Naive thymus-derived CD4-positive, alpha-beta T cell (primary cell): ENCODE data around the gene BCAN. TPM values are rescaled to one million over a fixed set of nuclear protein-coding genes. Genes with fewer than 3 reads are reported as not detected.

Experiments
- ATAC-seq: fragments of 150-1000 bp; cut with Tn5 transposase; 2 replicates; pipeline ENCODE4 v1.10.0; 2021; ENCODE audit warnings: mild to moderate bottlenecking, moderate library complexity
- CTCF ChIA-PET: fragments of 350-600 bp; sonication (Branson Sonifier 250); formaldehyde crosslinking; loops from one replicate; lab custom pipeline; 2021; ENCODE audit warnings: antibody characterized with exemption; lab: Charles Lee
- POLR2A ChIA-PET: fragments of 350-600 bp; sonication (Branson Sonifier 250); formaldehyde crosslinking; loops from one replicate; lab custom pipeline; 2021; ENCODE audit warnings: antibody characterized with exemption, inconsistent platforms; lab: Charles Lee
- DNase-seq, 9 donors: peaks; one replicate each; pipeline versions ENCODE4 v3.0.0 to v3.0.0-alpha.2; 2020 to 2022; ENCODE audit warnings: mixed read lengths in 1 of 9
- H3K27ac ChIP-seq: one replicate; pipeline ENCODE4 v1.7.0; 2013; ENCODE audit warnings: mild to moderate bottlenecking, low read depth, low read length, moderate library complexity
- H3K27me3 ChIP-seq, 2 donors: one replicate each; pipeline ENCODE4 v1.7.0; 2013; ENCODE audit warnings: low read length in 2 of 2, mild to moderate bottlenecking in 2 of 2, moderate library complexity in 2 of 2; ENCODE audit not compliant: control insufficient read depth in 2 of 2, insufficient read depth in 2 of 2
- H3K36me3 ChIP-seq, 3 experiments: 1 replicate in 2 of 3; 2 replicates in 1 of 3; pipeline ENCODE4 v1.7.0; 2013; ENCODE audit warnings: low read length in 3 of 3, mild to moderate bottlenecking in 3 of 3, moderate library complexity in 1 of 3; ENCODE audit not compliant: insufficient read depth in 3 of 3, control insufficient read depth in 2 of 3
- H3K4me1 ChIP-seq, 2 donors: one replicate each; pipeline ENCODE4 v1.7.0; 2013; ENCODE audit warnings: low read length in 2 of 2, mild to moderate bottlenecking in 2 of 2, moderate library complexity in 1 of 2; ENCODE audit not compliant: control insufficient read depth in 2 of 2, insufficient read depth in 2 of 2
- H3K4me3 ChIP-seq: 2 replicates; pipeline ENCODE4 v1.7.0; 2013; ENCODE audit warnings: mild to moderate bottlenecking, low read length
- H3K9me3 ChIP-seq, 3 experiments: 1 replicate in 2 of 3; 2 replicates in 1 of 3; pipeline ENCODE4 v1.7.0; 2013; ENCODE audit warnings: low read length in 3 of 3; ENCODE audit not compliant: control insufficient read depth in 2 of 3
- H3K27ac Mint-ChIP-seq, 9 donors: one replicate each; pipeline ENCODE4 v1.8.0; 2020 to 2022; ENCODE audit warnings: mixed read lengths in 9 of 9, mild to moderate bottlenecking in 8 of 9, moderate library complexity in 5 of 9, inconsistent platforms in 2 of 9
- H3K27me3 Mint-ChIP-seq, 5 donors: one replicate each; pipeline ENCODE4 v1.8.0; 2021 to 2022; ENCODE audit warnings: mixed read lengths in 5 of 5, mild to moderate bottlenecking in 1 of 5
- H3K36me3 Mint-ChIP-seq, 5 donors: one replicate each; pipeline ENCODE4 v1.8.0; 2020 to 2022; ENCODE audit warnings: mixed read lengths in 5 of 5, mild to moderate bottlenecking in 3 of 5, inconsistent platforms in 1 of 5
- H3K4me1 Mint-ChIP-seq, 7 donors: one replicate each; pipeline ENCODE4 v1.8.0; 2020 to 2022; ENCODE audit warnings: mixed read lengths in 7 of 7, mild to moderate bottlenecking in 3 of 7, inconsistent platforms in 1 of 7
- H3K4me3 Mint-ChIP-seq, 10 donors: one replicate each; pipeline ENCODE4 v1.8.0; 2020 to 2022; ENCODE audit warnings: mild to moderate bottlenecking in 10 of 10, mixed read lengths in 10 of 10, moderate library complexity in 6 of 10, inconsistent platforms in 2 of 10
- H3K9me3 Mint-ChIP-seq, 11 donors: one replicate each; pipeline ENCODE4 v1.8.0; 2020 to 2022; ENCODE audit warnings: mixed read lengths in 11 of 11, mild to moderate bottlenecking in 4 of 11, inconsistent platforms in 1 of 11, moderate library complexity in 1 of 11
- intact Hi-C, 2 donors: fragments of 100-400 bp; cut with micrococcal nuclease; formaldehyde crosslinking; loops; one replicate each; pipeline ENCODE4 v1.15.1; 2023
- polyA plus RNA-seq, 2 donors: library from polyadenylated mRNA; unstranded; fragments of 300-500 nt; fragmentation: Illumina TruSeq; gene quantifications; one replicate each; pipeline ENCODE4 v1.2.3, GENCODE V29; 2021
- total RNA-seq, 6 experiments: library from RNA in 5 of 6; stranded (reverse) in 5 of 6; gene quantifications; 1 replicate in 5 of 6; 2 replicates in 1 of 6; pipeline ENCODE4 v1.2.3 and lab custom pipeline; 2021 to 2026

The BCAN gene
- total and polyA plus RNA-seq, 7 experiments from 2014 or later: not detected

DNA sequence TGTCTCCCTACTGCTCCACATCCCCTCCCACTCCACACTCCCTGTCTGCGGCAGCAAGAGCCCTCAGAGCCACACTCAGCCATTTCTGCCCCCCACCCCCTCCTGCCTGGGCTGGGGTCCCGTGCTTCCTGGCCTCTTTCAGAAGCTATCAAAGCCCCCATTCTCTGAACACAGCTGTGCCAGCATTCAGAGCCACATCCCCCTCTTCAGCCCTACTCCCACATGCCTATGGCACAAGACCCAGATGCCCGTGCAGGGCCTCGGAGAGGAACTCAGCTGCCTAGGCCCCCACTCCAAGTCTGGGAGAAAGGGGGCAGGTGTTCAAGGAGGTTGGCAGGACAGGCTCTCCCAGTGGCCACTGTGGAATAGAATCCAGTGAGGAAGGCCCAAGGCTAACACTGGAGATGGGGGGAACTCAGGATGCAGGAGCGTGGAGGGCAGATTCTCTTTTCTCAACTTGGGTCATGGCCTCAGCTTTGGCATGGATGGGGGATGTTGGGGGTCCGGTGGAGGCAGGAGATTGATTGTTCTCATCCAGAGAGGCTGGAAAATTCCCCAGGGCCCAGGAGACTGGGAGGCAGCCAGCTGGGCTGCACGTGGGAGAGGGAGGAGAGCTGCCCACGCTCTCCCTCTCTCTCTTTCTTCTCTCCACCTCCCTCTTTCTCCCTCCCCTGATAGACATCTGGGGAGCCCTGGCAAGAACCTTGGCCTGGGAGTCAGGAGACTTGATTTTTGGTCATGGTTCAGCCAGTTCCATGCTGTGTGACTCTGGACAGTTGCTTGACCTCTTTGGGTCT, 3.5 kb upstream of the BCAN start:
- H3K4me3 Mint-ChIP-seq: no peak overlapping the region
- peaks cover 0 to 2% (median 0%) of the 10 kb centered on the region in 11 donors for H3K9me3 Mint-ChIP-seq
- no peaks in the 10 kb centered on the region for H3K9me3 ChIP-seq
- H3K27me3 Mint-ChIP-seq: peaks cover 69 to 83% (median 76%) of the 10 kb centered on the region in 5 donors
- peaks cover 0 to 18% of the 10 kb centered on the region in 2 donors for H3K4me1 ChIP-seq
- peaks cover 18 to 24% (median 21%) of the 10 kb centered on the region in 7 donors for H3K4me1 Mint-ChIP-seq
- no peak overlapping the region for H3K27ac Mint-ChIP-seq
- ChIA-PET POLR2A (no interaction called here), CTCF (interaction anchor here (1.7 kb wide), 1 partner anchor 19 kb away, joined by 3 read pairs; no protein-coding TSS in a partner anchor)
- no peaks in the 10 kb centered on the region for H3K36me3 ChIP-seq
- DNase-seq: no peak
- no peak overlapping the region for H3K27ac ChIP-seq
- no peak for ATAC-seq
- H3K27me3 ChIP-seq: peaks cover 18 to 22% of the 10 kb centered on the region in 2 donors
- intact Hi-C loops: no loop called here
- H3K36me3 Mint-ChIP-seq: no peaks in the 10 kb centered on the region
- no peak overlapping the region for H3K4me3 ChIP-seq

DNA sequence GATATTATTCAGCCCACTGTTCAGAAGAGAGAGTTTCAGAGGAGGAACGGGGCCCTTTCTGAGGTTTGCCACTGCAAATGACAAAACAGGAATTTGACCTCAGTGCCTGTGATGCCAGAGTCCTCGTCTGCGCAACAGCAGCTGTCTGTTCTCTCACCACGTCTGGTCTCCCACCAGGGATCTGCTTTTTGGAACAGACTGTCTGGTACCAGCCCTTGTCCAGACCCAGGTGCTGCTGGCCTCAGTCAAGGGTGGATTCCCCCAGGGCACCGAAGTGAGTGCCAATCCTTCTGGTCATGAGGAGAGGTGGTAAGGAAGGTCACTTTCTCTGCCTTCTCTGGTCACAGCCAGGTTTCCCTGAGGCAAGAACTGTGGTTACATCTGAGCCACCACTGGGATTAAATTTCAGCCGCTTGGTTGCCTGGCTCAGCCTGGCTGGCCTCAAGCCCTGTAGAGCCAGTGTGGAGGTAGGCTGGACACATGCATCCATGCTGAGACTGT, 2.3 kb upstream of the BCAN start:
- ATAC-seq (no peak), DNase-seq (no peak)
- H3K36me3 Mint-ChIP-seq: no peaks in the 10 kb centered on the region
- H3K27me3 ChIP-seq: peaks cover 18 to 22% of the 10 kb centered on the region in 2 donors
- POLR2A ChIA-PET: no interaction called here
- no peak overlapping the region for H3K4me3 ChIP-seq
- CTCF ChIA-PET: no interaction called here
- H3K27me3 Mint-ChIP-seq: peaks cover 71 to 84% (median 78%) of the 10 kb centered on the region in 5 donors
- no peaks in the 10 kb centered on the region for H3K36me3 ChIP-seq
- intact Hi-C loops: no loop called here
- H3K4me3 Mint-ChIP-seq: no peak overlapping the region
- H3K4me1 Mint-ChIP-seq: peaks cover 23 to 32% (median 29%) of the 10 kb centered on the region in 7 donors
- peaks cover 0 to 26% of the 10 kb centered on the region in 2 donors for H3K4me1 ChIP-seq
- no peak overlapping the region for H3K27ac Mint-ChIP-seq
- H3K9me3 ChIP-seq: no peaks in the 10 kb centered on the region
- H3K27ac ChIP-seq: no peak overlapping the region
- peaks cover 0 to 3% (median 0%) of the 10 kb centered on the region in 11 donors for H3K9me3 Mint-ChIP-seq

DNA sequence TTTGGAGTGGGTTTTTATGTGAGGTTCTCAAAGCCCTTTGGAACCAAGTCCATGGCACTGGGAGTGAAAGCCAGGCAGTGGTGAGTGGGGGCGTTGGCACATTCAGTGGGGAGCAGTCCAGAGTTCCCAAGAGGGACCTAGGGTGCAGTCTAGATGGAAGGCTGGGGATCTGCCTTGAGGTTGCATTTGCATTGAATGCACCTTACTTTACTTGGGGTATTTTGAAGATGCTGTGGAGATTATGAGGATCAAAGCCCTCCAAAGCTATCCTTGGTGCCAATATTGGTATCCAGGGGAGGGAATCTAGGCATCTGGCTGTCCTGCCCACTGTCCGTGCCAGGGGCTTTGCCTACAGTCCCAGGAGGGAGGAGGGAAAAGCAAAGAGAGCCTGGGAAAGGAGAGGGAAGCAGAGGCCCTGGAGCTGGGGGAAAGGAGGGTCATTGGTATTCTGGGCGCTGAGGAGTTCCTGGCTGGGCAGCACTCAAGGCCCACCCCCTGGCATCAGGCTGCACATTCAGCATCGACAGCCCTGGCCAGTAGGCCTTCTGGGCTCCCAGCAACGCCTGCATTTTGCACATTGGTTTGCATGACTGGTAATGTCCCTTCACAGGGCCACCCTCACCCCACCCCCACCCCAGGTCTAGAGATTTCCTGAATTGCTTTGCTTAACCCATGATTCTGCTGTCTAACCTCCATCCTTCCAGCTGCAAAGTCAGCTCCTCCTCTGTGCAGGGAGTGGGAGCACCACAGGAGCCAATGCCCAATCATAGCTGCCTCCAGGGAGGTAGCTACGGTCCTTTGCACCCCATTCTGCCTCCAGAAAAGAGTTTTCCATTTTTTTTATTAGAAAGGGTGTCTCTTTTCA, 843 bp upstream of the BCAN start:
- H3K27ac Mint-ChIP-seq: no peak overlapping the region
- POLR2A ChIA-PET: interaction anchor here (0.6 to 1.1 kb wide), 5 partner anchors 16 to 152 kb away, joined by 3 to 4 read pairs (median 4); no protein-coding TSS in a partner anchor

DNA sequence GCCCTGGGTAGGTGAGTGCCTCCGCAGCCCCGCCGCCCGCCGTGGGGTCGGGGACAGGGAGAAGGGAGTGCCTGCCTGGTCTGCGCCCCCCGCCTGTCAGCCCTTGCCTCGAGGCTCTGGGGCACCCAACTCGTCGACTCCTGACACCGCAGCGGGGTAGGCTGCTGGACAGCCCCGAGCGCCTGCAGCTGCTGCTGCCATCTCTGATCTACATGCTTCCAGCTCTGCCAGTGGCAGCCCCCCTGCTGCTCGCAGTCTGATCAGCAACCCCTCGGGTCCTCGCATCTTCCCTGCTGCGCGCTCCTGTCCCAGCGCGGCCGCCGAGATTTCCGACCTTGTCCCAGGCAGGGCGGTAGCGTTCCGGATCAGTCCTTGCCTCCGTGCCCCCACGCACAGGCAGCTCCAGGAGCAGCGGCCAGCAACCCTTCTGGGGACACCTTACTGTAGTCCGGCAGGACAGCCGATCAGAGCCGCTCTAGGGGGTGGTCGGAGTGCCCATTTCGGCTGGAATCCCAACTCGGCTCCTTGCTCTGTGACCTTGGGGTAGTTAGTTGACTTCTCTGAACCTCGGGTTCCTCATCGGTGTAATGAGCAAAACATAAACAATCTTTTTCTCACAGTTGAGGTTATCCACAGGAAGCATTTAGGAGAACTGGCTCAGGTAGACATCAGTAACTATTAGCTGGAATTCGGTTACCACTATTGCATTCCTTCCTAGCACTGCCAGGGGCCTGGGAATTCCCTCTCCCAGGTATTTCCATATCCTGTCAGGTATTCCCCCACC, 540 bp downstream of the BCAN start:
- H3K27ac Mint-ChIP-seq: no peak overlapping the region
- H3K27me3 Mint-ChIP-seq: peaks cover 80 to 91% (median 84%) of the 10 kb centered on the region in 5 donors
- no peak for DNase-seq

More for the DNA sequence above, 843 bp upstream of the BCAN start:
- H3K36me3 Mint-ChIP-seq: no peaks in the 10 kb centered on the region
- ATAC-seq: no peak
- no peaks in the 10 kb centered on the region for H3K9me3 ChIP-seq
- H3K4me3 ChIP-seq: no peak overlapping the region
- peak overlapping the region; percentile 40 to 82 (median 74) for H3K4me3 Mint-ChIP-seq
- no peaks in the 10 kb centered on the region for H3K36me3 ChIP-seq
- H3K9me3 Mint-ChIP-seq: peaks cover 0 to 3% (median 0%) of the 10 kb centered on the region in 11 donors
- H3K27me3 Mint-ChIP-seq: peaks cover 80 to 90% (median 82%) of the 10 kb centered on the region in 5 donors
- peaks cover 18 to 22% of the 10 kb centered on the region in 2 donors for H3K27me3 ChIP-seq
- no peak overlapping the region for H3K27ac ChIP-seq
- CTCF ChIA-PET: no interaction called here
- peaks cover 24 to 40% (median 29%) of the 10 kb centered on the region in 7 donors for H3K4me1 Mint-ChIP-seq
- intact Hi-C loops: no loop called here
- DNase-seq: no peak
- peaks cover 0 to 26% of the 10 kb centered on the region in 2 donors for H3K4me1 ChIP-seq

DNA sequence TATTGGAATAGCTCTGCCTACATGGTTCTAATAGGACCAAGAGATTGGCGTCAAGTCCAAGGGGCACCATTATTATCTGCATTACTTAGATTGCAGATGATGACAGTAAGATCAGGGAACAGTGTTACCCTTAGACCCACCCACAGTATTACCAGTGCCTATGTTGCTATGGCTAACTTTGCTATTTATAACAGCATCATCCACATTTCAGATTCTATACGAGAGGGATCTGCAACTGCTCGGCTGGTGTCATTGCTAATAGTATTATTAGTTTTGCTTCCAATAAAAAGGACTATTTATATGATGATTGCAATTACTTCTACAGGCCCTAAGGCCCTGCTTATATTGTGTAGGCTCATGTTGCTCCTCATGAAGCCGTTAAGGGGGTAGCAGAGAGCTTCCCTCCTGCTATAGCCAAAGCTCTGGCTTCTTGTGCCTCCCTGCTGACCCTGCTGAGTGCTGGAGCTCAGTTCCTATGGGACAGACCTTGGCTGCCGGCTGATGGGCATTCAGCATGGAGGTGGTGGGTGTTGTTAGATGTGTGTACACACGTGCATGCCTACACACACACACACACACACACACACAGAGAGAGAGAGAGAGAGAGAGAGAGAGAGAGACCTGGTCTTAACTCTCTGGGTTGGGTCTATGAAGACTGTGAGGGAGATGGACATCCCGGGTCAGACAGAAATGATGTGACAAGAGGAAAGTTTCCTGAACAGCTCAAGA, 1.3 kb downstream of the BCAN start:
- intact Hi-C loops: loop anchor here (2.0 kb wide), 1 partner anchor 14 kb away; no protein-coding TSS in a partner anchor
- Histone ChIP-seq H3K36me3 (no peaks in the 10 kb centered on the region), H3K27ac (no peak overlapping the region), H3K4me1 (peaks cover 0 to 26% of the 10 kb centered on the region in 2 donors), H3K9me3 (no peaks in the 10 kb centered on the region), H3K27me3 (peaks cover 18 to 22% of the 10 kb centered on the region in 2 donors), H3K4me3 (no peak overlapping the region)
- CTCF ChIA-PET: interaction anchor here (0.6 to 1.3 kb wide), 4 partner anchors 9 to 258 kb away, joined by 3 to 4 read pairs (median 4); no protein-coding TSS in a partner anchor
- DNase-seq (no peak), ATAC-seq (no peak)
- H3K4me3 Mint-ChIP-seq: peak overlapping the region; percentile 51 to 82 (median 68)
- POLR2A ChIA-PET: interaction anchor here (0.6 kb wide), 1 partner anchor 1644 kb away, joined by 3 read pairs; no protein-coding TSS in a partner anchor
- peaks cover 24 to 40% (median 29%) of the 10 kb centered on the region in 7 donors for H3K4me1 Mint-ChIP-seq
- no peaks in the 10 kb centered on the region for H3K36me3 Mint-ChIP-seq
- peaks cover 0 to 3% (median 0%) of the 10 kb centered on the region in 11 donors for H3K9me3 Mint-ChIP-seq
- H3K27me3 Mint-ChIP-seq: peaks cover 82 to 93% (median 86%) of the 10 kb centered on the region in 5 donors
- peak overlapping the region in 2 of 9 donors; percentile 28 to 48 for H3K27ac Mint-ChIP-seq

More for the DNA sequence above, 540 bp downstream of the BCAN start:
- Histone ChIP-seq H3K27ac (no peak overlapping the region), H3K4me1 (peaks cover 0 to 26% of the 10 kb centered on the region in 2 donors), H3K9me3 (no peaks in the 10 kb centered on the region), H3K27me3 (peaks cover 18 to 22% of the 10 kb centered on the region in 2 donors), H3K4me3 (no peak overlapping the region), H3K36me3 (no peaks in the 10 kb centered on the region)
- intact Hi-C loops: loop anchor here (2.0 kb wide), 1 partner anchor 14 kb away; no protein-coding TSS in a partner anchor
- CTCF ChIA-PET: interaction anchor here (0.6 to 0.9 kb wide), 3 partner anchors 10 to 282 kb away, joined by 3 to 4 read pairs (median 3); no protein-coding TSS in a partner anchor
- Mint-ChIP-seq H3K9me3 (peaks cover 0 to 3% (median 0%) of the 10 kb centered on the region in 11 donors), H3K4me1 (peaks cover 24 to 40% (median 29%) of the 10 kb centered on the region in 7 donors), H3K4me3 (peak overlapping the region; percentile 51 to 82 (median 68)), H3K36me3 (no peaks in the 10 kb centered on the region)
- POLR2A ChIA-PET: interaction anchor here (0.6 to 1.1 kb wide), 2 partner anchors 15 to 18 kb away, joined by 3 to 4 read pairs; no protein-coding TSS in a partner anchor
- no peak for ATAC-seq
